Bronchial epithelial cell (primary cell): ENCODE data around the gene TLCD3B. TPM values are rescaled to one million over a fixed set of nuclear protein-coding genes. Genes with fewer than 3 reads are reported as not detected.

ENCODE experiments used
- DNase-seq: peaks from one replicate; pipeline ENCODE4 v3.0.0-alpha.2; 2010; ENCODE audit warnings: low read depth
- FAIRE-seq: peaks from 2 replicates; lab custom pipeline; 2011; peaks lifted over from hg19 to GRCh38; lab: Jason Lieb, UNC
- H3K27me3 ChIP-seq: 2 replicates; pipeline ENCODE4 v1.5.1; 2011; ENCODE audit warnings: low read length; ENCODE audit not compliant: control insufficient read depth, insufficient read depth
- H3K36me3 ChIP-seq: 2 replicates; pipeline ENCODE4 v1.5.1; 2011; ENCODE audit warnings: low read length; ENCODE audit not compliant: control insufficient read depth, insufficient read depth
- H3K4me3 ChIP-seq: 2 replicates; pipeline ENCODE4 v1.5.1; 2011; ENCODE audit warnings: mild to moderate bottlenecking, low read depth, low read length, control low read depth
- CTCF ChIP-seq: IDR thresholded peaks from 2 replicates; pipeline ENCODE4 v1.5.1; 2011; ENCODE audit warnings: mild to moderate bottlenecking, moderate library complexity, low read length, control low read depth, inconsistent platforms; ENCODE audit not compliant: insufficient read depth, severe bottlenecking
- total RNA-seq: library from RNA; depleted of rRNA; stranded (reverse); fragments of >200 nt; gene quantifications from 2 replicates; pipeline ENCODE4 v1.2.1, GENCODE V29; 2014

Gene TLCD3B
- total RNA-seq, 1 donor from 2014 or later, result not detected

GRCh38 chr16:30032083-30032819 lies 1.2 kb upstream of the TLCD3B start:
- FAIRE-seq (no peak), DNase-seq (peak; percentile 48)
- Histone ChIP-seq H3K4me3 (no peak overlapping the region), H3K36me3 (no peaks in the 10 kb centered on the region), H3K27me3 (peaks cover 35% of the 10 kb centered on the region)
- peak; percentile 77 for TF ChIP-seq CTCF

- Histone ChIP-seq H3K27me3 (peaks cover 35% of the 10 kb centered on the region), H3K4me3 (no peak overlapping the region), H3K36me3 (no peaks in the 10 kb centered on the region)
- no peak for DNase-seq
- FAIRE-seq, result no peak
- no peak for TF ChIP-seq CTCF
These were observed 427 bp upstream of the TLCD3B start for GRCh38 chr16:30031477-30031918.

GRCh38 chr16:30030011-30030685 lies 923 bp downstream of the TLCD3B start:
- Histone ChIP-seq H3K27me3 (peaks cover 33% of the 10 kb centered on the region), H3K4me3 (no peak overlapping the region), H3K36me3 (no peaks in the 10 kb centered on the region)
- DNase-seq (no peak), FAIRE-seq (no peak)
- TF ChIP-seq CTCF, result no peak

GRCh38 chr16:30028438-30029076 lies 2.5 kb downstream of the TLCD3B start:
- no peak for TF ChIP-seq CTCF
- no peaks in the 10 kb centered on the region for H3K36me3 ChIP-seq
- H3K4me3 ChIP-seq, result no peak overlapping the region
- DNase-seq, result no peak
- peaks cover 33% of the 10 kb centered on the region for H3K27me3 ChIP-seq
- no peak for FAIRE-seq

GRCh38 chr16:30027588-30028437 lies 3.3 kb downstream of the TLCD3B start:
- DNase-seq (no peak), FAIRE-seq (no peak)
- peaks cover 33% of the 10 kb centered on the region for H3K27me3 ChIP-seq
- TF ChIP-seq CTCF, result no peak
- H3K36me3 ChIP-seq, result no peaks in the 10 kb centered on the region
- no peak overlapping the region for H3K4me3 ChIP-seq
